Stimulated activated memory B cell treated with anti-CD40 and anti-IgM and Interleukin-4, amounts not matched to agents 10 μg/mL and 1 μg/mL and 100 μg/mL, for 72 hours (primary cell): ENCODE measurements around the gene NUPR1.
"Not testable (repeated sequence)": the region's sequence is repeated elsewhere in the genome, so short reads cannot be mapped to it uniquely, and the experiment has no call there.

ENCODE experiments used
- ATAC-seq: fragments of 150-1000 bp; cut with Tn5 transposase; 2 replicates; pipeline ENCODE4 v1.10.0; 2021
- H3K27ac Mint-ChIP-seq: one replicate; pipeline ENCODE4 v1.8.0; 2022; ENCODE audit warnings: mild to moderate bottlenecking, mixed read lengths
- H3K27me3 Mint-ChIP-seq: one replicate; pipeline ENCODE4 v1.8.0; 2022; ENCODE audit warnings: mixed read lengths
- H3K36me3 Mint-ChIP-seq: one replicate; pipeline ENCODE4 v1.8.0; 2022; ENCODE audit warnings: mixed read lengths
- H3K4me1 Mint-ChIP-seq: one replicate; pipeline ENCODE4 v1.8.0; 2022; ENCODE audit warnings: mixed read lengths
- H3K4me3 Mint-ChIP-seq: one replicate; pipeline ENCODE4 v1.8.0; 2022; ENCODE audit warnings: mild to moderate bottlenecking, moderate library complexity, mixed read lengths
- H3K9me3 Mint-ChIP-seq: one replicate; pipeline ENCODE4 v1.8.0; 2022; ENCODE audit warnings: mixed read lengths

The NUPR1 gene, protein sequence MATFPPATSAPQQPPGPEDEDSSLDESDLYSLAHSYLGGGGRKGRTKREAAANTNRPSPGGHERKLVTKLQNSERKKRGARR

GRCh38 chr16:28538733-28539596 lies at the start of gene NUPR1:
Gene NUPR1, minus strand, starts transcription at chr16:28538974. Its CDS starts 67 bp downstream, at chr16:28538907.
- H3K27ac Mint-ChIP-seq, result no peak within 1 kb of the TSS
- peaks cover 18% of the 10 kb centered on the region for H3K4me1 Mint-ChIP-seq
- ATAC-seq, result no peak
- H3K4me3 Mint-ChIP-seq, result no peak within 1 kb of the TSS
- H3K9me3 Mint-ChIP-seq, result no peaks in the 10 kb centered on the region
- H3K36me3 Mint-ChIP-seq, result no peaks in the 10 kb centered on the region
- peaks cover 58% of the 10 kb centered on the region for H3K27me3 Mint-ChIP-seq

DNA sequence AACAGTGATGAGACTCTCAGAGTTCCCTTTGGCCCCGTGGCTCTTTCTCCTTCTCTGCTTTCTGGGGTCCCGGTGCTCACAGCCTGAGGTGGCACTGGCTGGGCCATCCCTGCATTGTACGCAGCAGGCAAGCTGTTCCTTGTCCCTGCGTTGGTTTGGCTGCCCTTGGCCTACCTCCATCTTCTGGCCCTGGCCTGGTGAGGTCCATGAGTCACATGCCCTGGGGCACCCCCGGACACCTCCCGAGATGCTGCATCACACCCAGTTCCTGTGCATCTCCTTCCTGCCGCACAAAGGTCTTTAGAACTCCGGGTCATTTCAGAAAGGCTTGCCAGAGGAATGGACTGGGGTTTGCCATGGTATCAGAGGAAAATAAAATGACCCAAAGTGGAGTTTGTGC lies 48.6 kb upstream of the NUPR1 start:
- H3K27me3 Mint-ChIP-seq, result no peaks in the 10 kb centered on the region
- H3K4me1 Mint-ChIP-seq, result peaks cover 8% of the 10 kb centered on the region
- H3K4me3 Mint-ChIP-seq, result no peak overlapping the region
- no peaks in the 10 kb centered on the region for H3K9me3 Mint-ChIP-seq
- no peak for ATAC-seq
- H3K36me3 Mint-ChIP-seq, result peaks cover 79% of the 10 kb centered on the region
- no peak overlapping the region for H3K27ac Mint-ChIP-seq

GRCh38 chr16:28586466-28586865 lies 47.7 kb upstream of the NUPR1 start:
- peaks cover 77% of the 10 kb centered on the region for H3K36me3 Mint-ChIP-seq
- H3K9me3 Mint-ChIP-seq, result no peaks in the 10 kb centered on the region
- peaks cover 8% of the 10 kb centered on the region for H3K4me1 Mint-ChIP-seq
- H3K27me3 Mint-ChIP-seq, result no peaks in the 10 kb centered on the region
- no peak overlapping the region for H3K4me3 Mint-ChIP-seq
- no peak overlapping the region for H3K27ac Mint-ChIP-seq
- no peak for ATAC-seq

DNA sequence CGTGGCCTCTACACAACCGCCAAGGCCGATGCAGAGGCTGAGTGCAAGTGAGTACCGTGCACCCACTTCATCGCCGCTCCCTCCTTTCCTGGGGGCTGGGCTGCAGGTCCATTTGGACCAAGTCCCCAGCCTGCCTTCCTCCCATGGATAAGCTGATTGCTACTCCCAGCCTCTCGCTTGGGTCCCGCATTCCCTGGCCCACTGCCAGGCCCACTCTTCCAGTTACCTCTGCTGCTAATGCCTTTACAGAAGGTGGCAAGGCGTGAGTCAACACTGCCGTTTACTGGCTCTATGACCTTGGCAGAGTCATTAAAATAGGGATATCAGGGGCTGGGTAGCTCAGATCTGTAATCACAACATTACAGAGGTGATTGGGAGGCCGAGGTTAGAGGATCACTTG lies 46.9 kb upstream of the NUPR1 start:
- Mint-ChIP-seq H3K27me3 (no peaks in the 10 kb centered on the region), H3K27ac (no peak overlapping the region), H3K4me1 (peaks cover 8% of the 10 kb centered on the region), H3K36me3 (peaks cover 77% of the 10 kb centered on the region), H3K4me3 (no peak overlapping the region), H3K9me3 (no peaks in the 10 kb centered on the region)
- no peak for ATAC-seq

- no peak overlapping the region for H3K4me3 Mint-ChIP-seq
- no peak overlapping the region for H3K27ac Mint-ChIP-seq
- no peaks in the 10 kb centered on the region for H3K27me3 Mint-ChIP-seq
- peaks cover 5% of the 10 kb centered on the region for H3K4me1 Mint-ChIP-seq
- ATAC-seq, result no peak
- no peaks in the 10 kb centered on the region for H3K9me3 Mint-ChIP-seq
- H3K36me3 Mint-ChIP-seq, result peaks cover 41% of the 10 kb centered on the region
These were observed 42.0 kb upstream of the NUPR1 start for GRCh38 chr16:28580726-28581315.

GRCh38 chr16:28575446-28576109 lies 36.8 kb upstream of the NUPR1 start:
- no peak for ATAC-seq
- H3K9me3 Mint-ChIP-seq, result no peaks in the 10 kb centered on the region
- peaks cover 11% of the 10 kb centered on the region for H3K4me1 Mint-ChIP-seq
- H3K4me3 Mint-ChIP-seq, result no peak overlapping the region
- no peaks in the 10 kb centered on the region for H3K27me3 Mint-ChIP-seq
- H3K36me3 Mint-ChIP-seq, result peaks cover 10% of the 10 kb centered on the region
- no peak overlapping the region for H3K27ac Mint-ChIP-seq

DNA sequence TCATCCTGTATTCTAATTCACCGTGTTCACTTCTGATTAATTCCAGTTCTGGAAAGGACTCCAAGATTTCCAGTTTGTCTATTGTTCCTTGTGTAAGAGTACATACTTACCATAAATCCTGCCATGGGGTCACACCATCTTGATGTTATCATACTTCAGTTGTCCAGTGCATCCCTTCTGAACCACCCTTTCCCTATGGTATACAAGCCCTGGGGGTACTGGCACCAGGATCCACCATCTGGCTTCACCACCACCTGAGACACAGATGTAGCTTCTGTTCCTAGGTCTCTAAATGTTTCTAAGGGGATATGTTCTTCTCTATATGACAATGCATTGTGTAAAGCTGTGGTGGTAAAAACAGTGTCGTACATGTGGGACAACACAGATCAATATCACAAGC lies 36.2 kb upstream of the NUPR1 start:
- no peak for ATAC-seq
- no peaks in the 10 kb centered on the region for H3K27me3 Mint-ChIP-seq
- H3K4me3 Mint-ChIP-seq, result no peak overlapping the region
- H3K4me1 Mint-ChIP-seq, result peaks cover 11% of the 10 kb centered on the region
- H3K9me3 Mint-ChIP-seq, result no peaks in the 10 kb centered on the region
- no peak overlapping the region for H3K27ac Mint-ChIP-seq
- peaks cover 10% of the 10 kb centered on the region for H3K36me3 Mint-ChIP-seq

DNA sequence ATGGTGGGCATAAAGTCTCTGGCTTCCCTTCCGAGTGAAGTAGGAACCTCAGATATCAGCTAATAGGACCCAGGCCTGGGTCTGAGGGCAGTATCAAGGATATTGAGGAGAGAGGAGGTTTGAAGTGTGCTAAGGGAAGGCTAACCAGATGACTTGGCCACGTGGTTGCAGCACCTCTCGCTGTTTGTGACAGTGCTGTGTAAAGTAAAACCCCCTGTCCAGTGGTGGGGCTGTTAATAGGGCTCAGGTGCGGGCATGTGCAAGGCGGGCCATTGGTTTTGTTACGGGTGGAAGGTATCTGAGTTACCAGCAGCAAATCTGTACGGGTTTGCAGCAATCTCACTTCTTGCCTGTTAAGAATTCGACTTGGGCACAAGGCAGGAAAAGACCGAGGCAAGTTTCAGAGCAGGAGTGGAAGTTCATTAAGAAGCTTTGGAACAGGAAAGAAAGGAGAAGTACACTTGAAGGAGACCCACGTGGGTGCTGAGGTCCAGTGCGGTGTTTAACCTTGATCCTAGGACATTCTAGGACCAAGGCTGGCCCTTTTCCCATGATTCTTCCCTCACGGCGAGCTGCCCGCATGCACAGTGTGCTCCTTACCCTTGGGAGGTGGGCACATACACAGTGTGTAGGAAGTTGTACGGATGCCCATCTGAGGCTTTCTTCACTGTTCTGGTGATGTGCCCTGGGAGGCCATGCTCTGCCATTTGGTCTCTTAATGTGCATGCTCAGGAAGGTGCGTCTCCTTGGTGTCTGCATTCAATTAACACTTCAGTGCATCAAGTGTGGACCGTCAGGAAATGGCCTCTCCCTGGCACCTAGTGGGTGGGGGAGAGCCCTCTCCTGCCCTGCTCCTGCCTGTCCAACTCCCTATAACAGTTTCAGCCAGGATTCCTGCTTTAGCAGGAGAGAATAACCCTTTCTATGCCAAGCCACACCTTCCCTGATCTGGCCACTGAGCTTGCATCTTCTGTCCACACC lies 35.3 kb upstream of the NUPR1 start:
- H3K4me1 Mint-ChIP-seq, result peaks cover 11% of the 10 kb centered on the region
- no peak overlapping the region for H3K27ac Mint-ChIP-seq
- H3K4me3 Mint-ChIP-seq, result no peak overlapping the region
- H3K27me3 Mint-ChIP-seq, result no peaks in the 10 kb centered on the region
- H3K9me3 Mint-ChIP-seq, result no peaks in the 10 kb centered on the region
- no peak for ATAC-seq
- peaks cover 10% of the 10 kb centered on the region for H3K36me3 Mint-ChIP-seq

DNA sequence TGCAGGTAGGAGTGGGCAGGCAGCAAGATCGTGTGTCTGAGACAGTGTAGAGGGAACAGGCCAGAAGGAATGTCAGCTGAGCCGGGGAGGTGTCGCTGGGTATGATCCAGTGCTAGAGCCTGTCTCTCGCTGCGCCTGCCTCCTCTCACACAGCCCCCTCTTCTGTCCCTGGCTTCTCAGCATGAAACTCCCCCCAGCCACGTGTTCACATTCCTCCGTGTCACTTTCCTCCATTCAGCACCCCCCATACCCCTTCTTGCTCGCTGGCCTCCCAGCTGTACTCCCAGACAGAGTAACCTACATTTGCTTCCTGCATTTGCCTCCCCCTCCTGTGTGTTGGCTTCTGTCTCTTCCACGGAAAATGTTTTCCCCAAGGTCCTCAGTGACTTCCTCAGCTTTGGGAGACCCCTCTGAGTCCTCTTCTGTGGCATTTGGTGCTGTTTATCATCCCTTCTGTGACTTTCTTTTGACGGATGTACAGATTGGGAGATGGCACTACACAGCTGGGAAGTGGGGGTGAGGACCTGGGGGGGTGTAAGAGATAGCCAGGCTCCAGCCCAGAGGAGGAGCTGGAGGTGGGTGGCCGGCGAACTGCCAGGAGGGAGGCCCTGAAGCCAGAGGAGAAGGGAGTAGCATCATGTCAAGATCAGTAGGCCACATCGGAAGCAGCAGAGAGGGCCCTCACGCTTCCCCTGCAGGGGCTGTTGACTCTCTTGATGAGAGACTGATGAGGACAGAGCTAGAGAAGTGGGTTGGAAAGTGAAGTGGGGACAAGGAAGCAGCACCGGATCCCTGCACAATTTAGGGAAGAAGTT lies 34.1 kb upstream of the NUPR1 start:
- no peak overlapping the region for H3K27ac Mint-ChIP-seq
- H3K27me3 Mint-ChIP-seq, result no peaks in the 10 kb centered on the region
- no peak for ATAC-seq
- H3K4me1 Mint-ChIP-seq, result peaks cover 11% of the 10 kb centered on the region
- H3K36me3 Mint-ChIP-seq, result peaks cover 10% of the 10 kb centered on the region
- no peaks in the 10 kb centered on the region for H3K9me3 Mint-ChIP-seq
- no peak overlapping the region for H3K4me3 Mint-ChIP-seq

DNA sequence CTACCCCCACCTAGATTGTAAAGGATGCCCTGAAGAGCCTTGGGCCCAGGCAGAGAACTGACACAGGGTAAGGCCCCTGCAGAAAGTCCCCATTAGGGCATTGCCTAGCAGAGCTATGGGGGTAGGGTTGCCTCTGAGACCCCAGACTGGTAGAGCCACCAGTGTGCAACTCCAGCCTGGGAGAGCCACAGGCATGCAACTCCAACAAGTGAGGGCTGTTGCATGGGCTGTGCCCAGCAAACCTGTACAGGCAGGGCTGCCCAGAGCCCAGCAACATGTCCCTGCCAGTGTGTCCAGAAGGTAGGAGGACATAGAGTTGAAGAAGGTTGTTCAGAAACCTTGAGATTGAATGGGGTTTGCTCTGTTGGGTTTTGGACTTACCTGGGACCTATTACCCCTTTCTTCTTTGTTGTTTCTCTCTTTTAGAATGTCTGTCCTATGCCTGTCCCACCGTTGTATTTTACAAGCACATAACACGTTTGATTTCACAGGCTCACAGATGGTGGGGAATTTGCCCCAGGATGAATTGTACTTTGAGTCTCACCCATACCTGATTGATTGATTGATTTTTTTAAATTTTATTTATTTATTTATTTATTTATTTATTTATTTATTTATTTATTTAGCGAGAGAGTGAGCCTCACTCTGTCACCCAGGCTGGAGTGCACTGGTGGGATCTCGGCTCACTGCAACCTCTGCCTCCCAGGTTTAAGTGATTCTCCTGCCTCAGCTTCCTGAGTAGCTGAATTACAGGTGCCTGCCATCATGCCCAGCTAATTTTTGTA lies 31.4 kb upstream of the NUPR1 start:
- peaks cover 11% of the 10 kb centered on the region for H3K4me1 Mint-ChIP-seq
- no peak overlapping the region for H3K4me3 Mint-ChIP-seq
- H3K27ac Mint-ChIP-seq, result no peak overlapping the region
- H3K27me3 Mint-ChIP-seq, result no peaks in the 10 kb centered on the region
- H3K36me3 Mint-ChIP-seq, result peaks cover 33% of the 10 kb centered on the region
- H3K9me3 Mint-ChIP-seq, result peaks cover 8% of the 10 kb centered on the region
- ATAC-seq, result no peak

GRCh38 chr16:28569021-28569420 lies 30.2 kb upstream of the NUPR1 start:
- Mint-ChIP-seq H3K27ac (no peak overlapping the region), H3K27me3 (no peaks in the 10 kb centered on the region), H3K9me3 (peaks cover 8% of the 10 kb centered on the region), H3K4me3 (no peak overlapping the region), H3K4me1 (peaks cover 14% of the 10 kb centered on the region), H3K36me3 (peaks cover 38% of the 10 kb centered on the region)
- ATAC-seq, result no peak

GRCh38 chr16:28567292-28567691 lies 28.5 kb upstream of the NUPR1 start:
- H3K4me1 Mint-ChIP-seq, result peaks cover 7% of the 10 kb centered on the region
- H3K4me3 Mint-ChIP-seq, result no peak overlapping the region
- ATAC-seq, result no peak
- H3K27me3 Mint-ChIP-seq, result no peaks in the 10 kb centered on the region
- H3K36me3 Mint-ChIP-seq, result peaks cover 35% of the 10 kb centered on the region
- no peak overlapping the region for H3K27ac Mint-ChIP-seq
- H3K9me3 Mint-ChIP-seq, result peaks cover 8% of the 10 kb centered on the region

DNA sequence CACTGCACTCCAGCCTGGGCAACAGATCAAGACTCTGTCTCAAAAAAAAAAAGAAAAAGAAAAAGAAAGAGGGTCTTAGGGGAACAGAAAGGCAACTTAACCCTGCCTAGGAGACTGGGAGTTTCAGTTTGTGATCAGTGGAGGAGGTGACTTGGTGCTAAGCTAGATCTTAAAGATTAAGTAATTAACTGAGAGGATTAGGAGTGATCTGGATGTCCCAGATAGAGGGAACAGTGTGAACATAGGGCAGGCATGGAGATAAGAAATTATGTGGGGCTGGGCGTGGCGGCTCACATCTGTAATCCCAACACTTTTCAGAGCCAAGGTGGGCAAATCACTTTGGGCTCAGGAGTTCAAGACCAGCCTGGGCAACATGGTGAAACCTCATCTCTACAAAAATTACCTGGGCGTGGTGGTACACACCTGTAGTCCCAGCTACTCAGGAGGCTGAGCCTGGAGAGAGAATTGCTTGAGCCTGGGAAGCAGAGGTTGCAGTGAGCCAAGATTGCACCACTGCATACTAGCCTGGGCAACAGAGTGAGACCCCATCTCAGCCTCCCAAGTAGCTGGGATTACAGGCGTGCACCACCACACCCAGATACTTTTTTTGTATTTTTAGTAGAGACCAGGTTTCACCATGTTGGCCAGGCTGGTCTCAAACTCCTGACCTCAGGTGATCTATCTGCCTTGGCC lies 27.6 kb upstream of the NUPR1 start:
- H3K27ac Mint-ChIP-seq, H3K27me3 Mint-ChIP-seq, H3K4me3 Mint-ChIP-seq, H3K4me1 Mint-ChIP-seq, ATAC-seq, H3K9me3 Mint-ChIP-seq: not testable (repeated sequence)
- peaks cover 35% of the 10 kb centered on the region for H3K36me3 Mint-ChIP-seq
